ENCODE measurements around the gene PANK2. TPM values are rescaled to one million over a fixed set of nuclear protein-coding genes. Genes with fewer than 3 reads are reported as not detected.
"Not testable (repeated sequence)": the region's sequence is repeated elsewhere in the genome, so short reads cannot be mapped to it uniquely, and the experiment has no call there.

PANK2 gene
- polyA plus RNA-seq, 3 donors: 33.0 to 42.2 (median 39.7) TPM

- no peak for DNase-seq (ENCODE audit: low read depth in 3 of 3, low spot score in 2 of 3)
Measured at GRCh38 chr20:3900187-3900604, 11.0 kb downstream of the PANK2 start.

- no peak for DNase-seq (ENCODE audit: low read depth in 3 of 3, low spot score in 2 of 3)
Measured at GRCh38 chr20:3901028-3901705, 12.0 kb downstream of the PANK2 start.

- DNase-seq (ENCODE audit: low read depth in 3 of 3, low spot score in 2 of 3): no peak
Measured at GRCh38 chr20:3901706-3902440, 12.7 kb downstream of the PANK2 start.

GRCh38 chr20:3902446-3902845 lies 13.3 kb downstream of the PANK2 start:
- DNase-seq (ENCODE audit: low read depth in 3 of 3, low spot score in 2 of 3): no peak

GRCh38 chr20:3904224-3904623 lies 15.0 kb downstream of the PANK2 start:
- DNase-seq (ENCODE audit: low read depth in 3 of 3, low spot score in 2 of 3): no peak

GRCh38 chr20:3904857-3905256 lies 15.7 kb downstream of the PANK2 start:
- no peak for DNase-seq (ENCODE audit: low read depth in 3 of 3, low spot score in 2 of 3)

GRCh38 chr20:3906744-3907721 lies 17.8 kb downstream of the PANK2 start:
- not testable (repeated sequence) for DNase-seq (ENCODE audit: low read depth in 3 of 3, low spot score in 2 of 3)

- no peak for DNase-seq (ENCODE audit: low read depth in 3 of 3, low spot score in 2 of 3)
Measured at GRCh38 chr20:3908667-3909066, 19.5 kb downstream of the PANK2 start.

GRCh38 chr20:3909952-3910366 lies 20.8 kb downstream of the PANK2 start:
- DNase-seq (ENCODE audit: low read depth in 3 of 3, low spot score in 2 of 3): no peak

GRCh38 chr20:3910853-3911252 lies 21.7 kb downstream of the PANK2 start:
- DNase-seq (ENCODE audit: low read depth in 3 of 3, low spot score in 2 of 3): no peak

GRCh38 chr20:3911956-3912355 lies 22.8 kb downstream of the PANK2 start:
- no peak for DNase-seq (ENCODE audit: low read depth in 3 of 3, low spot score in 2 of 3)

- DNase-seq (ENCODE audit: low read depth in 3 of 3, low spot score in 2 of 3): no peak
Measured at GRCh38 chr20:3914446-3914845, 25.3 kb downstream of the PANK2 start.

GRCh38 chr20:3915691-3916090 lies 26.5 kb downstream of the PANK2 start:
- DNase-seq (ENCODE audit: low read depth in 3 of 3, low spot score in 2 of 3): no peak

- DNase-seq (ENCODE audit: low read depth in 3 of 3, low spot score in 2 of 3): no peak
Measured at GRCh38 chr20:3916364-3916763, 27.2 kb downstream of the PANK2 start.

- no peak for DNase-seq (ENCODE audit: low read depth in 3 of 3, low spot score in 2 of 3)
Measured at GRCh38 chr20:3919352-3919751, 30.2 kb downstream of the PANK2 start.

GRCh38 chr20:3922223-3922982 lies 33.2 kb downstream of the PANK2 start:
- DNase-seq (ENCODE audit: low read depth in 3 of 3, low spot score in 2 of 3): no peak

- no peak for DNase-seq (ENCODE audit: low read depth in 3 of 3, low spot score in 2 of 3)
Measured at GRCh38 chr20:3922983-3923339, 33.8 kb downstream of the PANK2 start.

GRCh38 chr20:3923818-3924217 lies 34.6 kb downstream of the PANK2 start:
- no peak for DNase-seq (ENCODE audit: low read depth in 3 of 3, low spot score in 2 of 3)

- DNase-seq (ENCODE audit: low read depth in 3 of 3, low spot score in 2 of 3): no peak
Measured at GRCh38 chr20:3924304-3925112, 35.3 kb downstream of the PANK2 start.

Data from right renal cortex interstitium (tissue), 3 donors.